ENCODE measurements around the gene LRP1B.

Gene LRP1B

DNA sequence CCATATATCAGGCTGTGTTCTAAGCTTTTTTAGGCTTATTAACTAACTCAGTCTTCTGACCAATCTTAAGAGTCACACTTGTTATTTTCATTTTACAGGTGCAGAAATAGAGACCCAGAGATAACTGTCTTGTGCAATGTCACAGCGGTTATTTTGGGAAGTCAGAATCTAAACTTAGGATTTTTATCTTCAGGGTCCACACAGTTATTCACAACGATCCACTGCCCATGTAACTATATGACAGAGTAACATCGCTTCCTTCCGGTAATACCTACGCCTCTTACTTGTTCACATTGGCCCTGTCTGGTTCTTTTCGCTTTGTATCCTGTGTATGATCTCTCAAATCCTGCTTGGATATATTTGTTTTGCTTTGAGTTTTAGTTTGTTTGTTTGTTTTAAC lies 631.7 kb downstream of the LRP1B start:
- no peak for DNase-seq

DNA sequence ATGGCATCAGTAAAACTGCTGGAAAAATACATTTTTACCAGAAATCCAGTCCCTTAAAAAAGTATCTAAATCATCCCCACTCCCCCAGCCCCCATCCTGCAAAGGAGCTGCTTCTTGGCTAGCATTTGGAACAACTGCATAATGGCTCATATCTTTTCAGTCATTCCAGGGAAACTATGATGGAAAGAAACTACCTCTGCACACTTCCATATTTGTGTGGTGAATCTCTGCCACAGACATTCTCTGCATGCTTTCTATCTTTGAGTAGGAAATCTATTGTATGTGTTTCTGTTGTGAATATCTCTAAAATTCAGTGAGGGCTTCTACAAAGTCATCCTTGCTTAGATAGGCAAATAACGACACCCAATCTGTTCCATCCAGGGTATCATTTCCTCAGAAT lies 632.3 kb downstream of the LRP1B start:
- no peak for DNase-seq

DNA sequence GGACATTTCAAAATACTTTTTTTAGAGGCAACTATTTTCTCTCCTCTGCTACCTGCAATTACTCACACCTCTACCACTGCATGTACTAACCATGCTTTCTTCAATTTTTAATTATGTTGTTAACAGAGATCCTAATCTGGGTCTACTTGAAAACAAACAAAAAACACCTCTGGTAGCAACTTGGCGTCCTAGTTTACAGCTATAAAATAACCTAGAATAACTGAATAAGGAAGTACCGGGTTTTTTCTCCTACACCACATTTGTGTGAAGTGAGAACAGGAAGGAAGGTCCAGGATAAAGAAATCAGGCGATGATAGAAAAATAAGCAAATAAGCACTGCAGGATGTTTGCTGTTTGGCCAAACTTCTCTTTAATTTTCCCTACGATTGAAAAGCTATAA lies 633.5 kb downstream of the LRP1B start:
- no peak for DNase-seq

DNA sequence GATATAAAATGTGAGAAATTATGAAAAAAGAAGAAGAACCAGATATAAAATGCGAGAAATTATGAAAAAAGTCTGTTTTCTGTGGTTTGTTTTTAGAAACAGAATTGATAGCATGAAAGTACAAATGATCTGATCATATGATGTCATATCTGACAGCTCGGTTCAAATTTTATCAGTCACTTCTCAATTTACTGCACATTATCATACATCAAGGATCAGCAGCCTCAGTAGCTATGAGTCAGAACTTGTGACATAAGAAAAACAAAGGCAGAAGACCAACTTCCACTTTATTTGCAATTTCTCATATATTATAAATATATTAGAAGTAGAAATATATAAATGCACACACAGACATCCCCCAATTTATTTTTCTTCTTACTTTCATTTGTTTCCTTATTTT lies 634.0 kb downstream of the LRP1B start:
- DNase-seq = no peak

DNA sequence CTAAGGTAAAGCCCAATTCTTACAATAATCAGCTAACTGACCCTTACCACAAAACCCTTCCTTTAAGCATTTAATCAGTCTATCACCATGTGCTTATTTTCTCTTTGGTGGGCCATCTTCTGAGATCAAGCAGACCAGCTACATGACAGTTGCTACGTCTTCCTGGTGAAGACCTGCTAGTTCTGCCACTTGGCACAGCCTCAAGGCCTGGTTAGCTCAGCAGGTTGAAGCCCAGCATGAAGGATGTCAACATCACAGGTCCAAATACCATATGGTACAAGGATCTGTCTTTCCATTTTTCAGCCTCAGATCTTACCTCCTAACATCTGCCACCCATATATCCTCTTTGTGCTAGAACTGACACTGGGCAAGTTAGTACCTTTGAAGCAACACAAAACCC lies 636.9 kb downstream of the LRP1B start:
- DNase-seq = no peak

DNA sequence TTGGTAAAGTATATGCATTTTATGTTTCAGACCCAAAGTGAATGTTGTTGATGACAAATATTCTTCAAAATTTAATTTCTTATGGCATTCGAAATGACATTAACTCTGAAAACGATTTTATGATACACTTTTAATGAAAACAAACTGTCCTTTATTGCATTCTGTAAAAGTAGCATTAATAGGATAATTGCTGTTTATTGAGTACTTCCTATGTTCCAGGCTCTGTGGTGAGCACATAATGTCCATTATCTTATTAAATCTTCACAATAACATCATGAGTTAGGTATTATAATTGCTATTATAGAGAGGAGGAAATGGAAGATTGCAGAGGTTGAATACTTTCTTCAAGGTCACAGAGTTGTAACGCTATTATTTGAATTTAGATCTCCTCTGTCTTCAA lies 638.0 kb downstream of the LRP1B start:
- no peak for DNase-seq

DNA sequence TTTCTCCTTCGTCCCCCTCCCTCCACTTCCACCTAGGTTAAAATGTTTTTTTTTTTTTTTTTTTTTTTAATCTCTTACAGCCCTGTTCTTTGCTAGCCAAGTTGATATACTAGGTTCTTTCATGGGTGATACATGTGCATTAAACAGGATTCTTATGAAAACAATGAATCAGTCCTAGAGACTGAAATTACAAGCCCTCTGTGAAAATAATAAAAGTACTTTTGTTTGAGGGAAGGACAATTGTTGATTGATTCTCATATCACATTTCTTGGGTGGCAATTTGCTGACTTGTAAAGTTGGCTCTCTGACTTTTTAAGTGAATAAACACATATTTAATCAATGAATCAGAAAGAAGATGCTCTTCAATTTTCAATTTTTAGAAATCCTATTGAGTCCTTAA lies 639.9 kb downstream of the LRP1B start:
- no peak for DNase-seq

DNA sequence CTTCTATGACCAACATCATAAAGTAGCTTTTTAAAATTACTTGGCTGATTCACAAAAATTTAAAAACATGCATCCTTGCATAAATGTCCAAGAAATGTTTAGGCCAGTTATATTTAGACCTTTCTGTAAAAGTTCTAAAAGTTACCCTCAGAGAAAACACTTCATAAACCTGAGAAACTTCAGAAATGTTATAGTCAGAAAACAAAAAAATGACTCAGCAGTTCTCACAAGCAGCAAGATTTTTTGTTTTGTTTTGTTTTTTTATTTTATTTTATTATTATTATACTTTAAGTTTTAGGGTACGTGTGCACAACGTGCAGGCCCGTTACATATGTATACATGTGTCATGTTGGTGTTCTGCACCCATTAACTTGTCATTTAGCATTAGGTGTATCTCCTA lies 648.1 kb downstream of the LRP1B start:
- DNase-seq = no peak

DNA sequence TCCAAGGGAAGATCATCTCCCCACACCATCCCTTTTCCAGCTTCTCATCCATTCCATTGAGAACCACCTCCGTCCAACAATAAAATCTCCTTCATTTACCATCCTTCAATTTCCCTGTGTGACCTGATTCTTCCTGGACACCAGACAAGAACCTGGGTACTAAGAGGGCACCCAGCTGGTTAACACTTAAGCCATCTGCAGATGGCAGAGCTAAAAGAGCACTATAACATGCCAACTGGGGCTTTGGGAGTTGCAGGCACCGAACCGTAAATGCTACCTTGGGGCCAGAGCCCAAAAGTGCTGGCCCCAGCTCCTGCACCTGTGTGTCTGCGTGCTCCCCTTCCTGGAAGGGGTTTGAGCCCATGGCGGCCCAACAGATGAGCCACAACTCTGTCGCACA lies 655.0 kb downstream of the LRP1B start:
- DNase-seq = no peak

DNA sequence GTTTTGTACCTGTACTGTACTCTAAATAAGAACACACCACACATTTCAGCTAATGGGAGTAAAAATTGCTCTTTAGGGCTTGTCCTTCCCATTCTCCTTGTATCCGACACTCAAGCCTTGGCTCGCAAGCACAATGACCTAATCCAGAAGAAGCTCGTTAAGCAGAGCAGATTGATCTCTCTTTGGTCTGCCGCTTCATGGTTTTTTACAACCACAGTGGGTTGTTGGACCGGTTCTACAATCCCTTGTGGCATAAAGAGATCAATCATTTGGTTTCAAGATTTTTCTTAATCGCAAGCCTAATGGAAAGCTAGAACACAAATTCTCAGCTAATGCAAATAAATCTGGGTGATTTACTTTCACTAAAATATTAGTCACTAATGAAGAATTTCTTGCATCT lies 662.1 kb downstream of the LRP1B start:
- no peak for DNase-seq

DNA sequence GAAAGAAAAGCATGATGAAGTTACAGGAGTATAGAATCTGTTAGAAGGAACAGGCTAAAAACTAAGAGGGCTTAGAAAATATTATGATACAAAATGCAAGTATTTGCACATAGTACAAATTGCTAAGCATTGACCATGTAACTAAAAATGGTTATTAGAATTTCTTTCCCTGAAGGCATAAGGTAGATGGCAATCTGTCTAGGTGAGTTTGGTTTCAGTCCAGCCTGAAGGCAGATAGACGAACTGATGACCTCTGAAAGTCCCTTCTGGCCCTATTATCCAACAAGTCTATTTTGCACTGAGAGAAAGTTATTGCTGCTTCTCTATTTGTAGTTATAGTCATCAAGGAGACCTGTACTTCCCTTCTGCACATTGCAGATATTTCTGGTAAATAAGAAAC lies 663.5 kb downstream of the LRP1B start:
- no peak for DNase-seq

DNA sequence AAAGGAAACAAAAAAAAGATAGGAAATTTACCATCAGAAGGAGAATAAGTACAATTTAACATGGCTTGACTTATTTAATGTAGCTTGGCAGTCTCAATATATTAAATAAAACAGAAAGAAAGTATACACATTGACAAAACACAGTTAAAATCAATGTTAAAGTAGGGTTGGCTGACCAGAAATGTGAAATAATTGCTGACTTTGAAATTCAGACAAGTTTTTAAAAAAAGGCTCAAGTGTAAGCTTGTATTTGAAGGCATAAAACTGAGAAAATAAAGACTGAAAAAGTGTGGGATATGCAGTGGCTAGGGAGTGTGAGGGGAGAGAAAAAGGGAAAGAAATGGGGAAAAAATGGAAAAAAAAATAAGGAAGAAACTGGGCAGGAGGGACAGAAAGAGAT lies 665.8 kb downstream of the LRP1B start:
- DNase-seq = no peak

DNA sequence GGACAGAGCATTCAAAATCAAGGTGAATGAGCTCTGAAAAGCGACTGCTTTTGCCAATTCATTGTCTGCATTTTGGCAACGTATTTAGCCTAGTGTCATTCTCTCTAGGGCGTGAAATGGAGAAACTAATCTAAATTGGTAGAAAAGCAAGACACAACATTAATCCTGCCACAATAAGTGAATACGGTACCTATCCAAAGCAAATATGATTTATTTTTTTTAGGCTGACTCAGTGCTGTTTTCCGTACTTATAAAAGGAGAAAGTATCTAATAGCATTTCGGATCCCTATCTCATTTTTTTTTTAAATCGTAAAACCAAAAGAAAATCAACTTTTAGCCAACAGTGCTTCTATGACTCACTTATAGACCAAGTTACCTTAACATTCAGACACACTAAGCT lies 672.5 kb downstream of the LRP1B start:
- no peak for DNase-seq

DNA sequence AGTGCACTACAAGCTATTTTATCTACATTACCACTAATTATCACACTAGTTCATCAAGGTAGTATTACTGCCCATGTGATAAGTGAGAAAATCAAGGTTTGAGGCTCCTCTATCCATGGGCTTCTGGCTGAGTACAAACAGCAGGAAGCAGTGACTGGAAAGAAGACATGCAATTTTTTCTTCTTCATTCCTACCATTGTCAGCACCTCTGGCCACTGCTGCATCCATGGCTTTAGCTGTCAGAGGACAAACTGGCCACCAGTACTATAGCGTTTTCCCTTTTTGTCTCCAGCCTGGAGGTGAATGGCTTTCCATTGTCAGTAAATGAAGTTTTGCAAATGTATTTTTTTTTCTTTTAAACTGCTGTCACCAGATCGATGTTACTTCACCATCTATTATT lies 674.9 kb downstream of the LRP1B start:
- no peak for DNase-seq

DNA sequence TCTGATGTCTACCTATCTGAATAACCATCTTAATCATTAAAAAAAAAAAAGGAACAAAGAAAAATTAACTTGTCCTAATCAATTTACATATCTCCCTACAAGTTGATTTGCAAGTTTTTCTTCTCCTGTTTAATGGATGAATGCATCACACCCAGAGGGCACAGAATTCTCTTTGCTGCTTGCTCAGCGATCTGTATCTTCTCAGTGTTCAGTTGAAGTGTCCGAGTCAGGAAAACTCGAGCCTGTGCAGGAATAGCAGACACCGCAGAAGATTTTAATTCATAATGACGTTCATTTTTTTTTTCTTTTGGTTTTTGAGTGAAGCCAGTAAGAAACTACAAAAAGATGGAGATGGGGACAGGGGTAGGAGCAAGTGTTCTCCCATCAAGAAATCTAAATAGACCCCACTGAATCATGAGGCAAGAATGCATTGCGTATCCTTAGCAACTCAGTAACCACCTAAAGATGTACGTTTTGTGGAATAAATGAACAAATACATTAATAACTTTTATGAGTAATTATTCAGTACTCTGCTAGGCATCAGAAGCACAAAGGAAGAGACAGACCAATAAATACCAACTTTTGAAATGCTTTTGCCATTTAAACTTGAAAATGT lies 675.5 kb downstream of the LRP1B start:
- DNase-seq = no peak

DNA sequence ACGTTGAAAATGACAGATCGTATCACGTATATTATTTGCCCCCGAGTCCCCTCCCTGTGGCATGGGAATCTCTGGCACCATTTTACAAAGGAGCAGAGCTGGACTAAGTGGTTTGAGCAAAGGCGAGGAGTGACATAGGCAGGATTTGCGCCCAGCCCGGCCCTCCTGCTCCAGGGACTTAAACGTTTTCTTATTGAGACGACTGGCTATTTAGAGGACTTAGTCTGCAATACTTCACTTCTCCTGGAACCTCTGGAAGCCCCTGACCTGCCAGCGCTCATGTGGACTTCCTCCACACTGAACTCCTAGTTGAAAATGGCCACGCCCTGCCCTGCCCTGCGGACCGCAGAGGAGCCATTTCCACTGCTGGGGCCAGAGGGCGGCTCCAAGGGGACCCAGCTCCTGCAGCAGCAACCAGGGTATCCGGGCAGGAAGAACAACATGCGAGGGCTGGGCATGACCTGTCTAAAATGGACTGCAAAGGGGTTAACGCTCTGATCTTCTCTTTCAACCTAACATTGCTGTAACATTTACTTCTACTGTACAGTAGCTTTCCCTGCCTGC lies 690.7 kb downstream of the LRP1B start:
- DNase-seq = no peak

DNA sequence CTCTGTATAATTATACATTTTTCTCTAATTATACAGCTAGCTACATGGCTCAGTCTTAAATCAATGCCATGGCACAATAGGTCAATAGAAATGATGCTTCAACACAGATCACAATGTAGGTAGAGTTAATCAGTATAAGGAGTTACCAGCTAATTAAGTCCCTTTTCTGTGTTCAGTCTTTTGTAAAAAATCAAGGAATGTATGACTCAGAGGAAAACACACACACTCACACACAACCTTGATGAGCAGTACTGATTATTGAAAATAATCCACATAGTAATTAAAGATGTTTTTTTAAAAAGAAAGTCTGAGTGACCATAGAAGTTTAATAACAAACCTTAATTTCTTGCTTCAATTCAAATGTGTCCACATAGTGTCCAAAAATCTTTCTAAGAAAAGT lies 691.3 kb downstream of the LRP1B start:
- DNase-seq = no peak

DNA sequence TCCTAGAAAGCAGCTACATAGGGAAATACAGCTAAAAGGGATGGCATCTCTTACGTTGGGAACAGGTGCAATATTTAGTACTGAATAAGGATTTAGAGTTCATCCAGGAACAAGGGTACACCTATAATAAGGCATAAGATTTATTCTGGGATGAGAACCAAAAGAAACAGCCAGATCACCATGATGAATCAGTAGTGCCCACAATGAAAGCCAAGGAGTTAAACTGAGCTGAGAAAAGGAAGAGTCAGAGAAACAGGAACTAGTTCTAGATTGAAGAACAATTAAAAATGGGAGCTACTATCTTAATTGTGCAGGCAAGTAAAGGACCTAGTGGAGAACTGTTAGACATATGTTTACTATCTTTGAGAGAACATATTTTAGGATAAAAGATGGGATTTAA lies 692.3 kb downstream of the LRP1B start:
- DNase-seq = no peak

DNA sequence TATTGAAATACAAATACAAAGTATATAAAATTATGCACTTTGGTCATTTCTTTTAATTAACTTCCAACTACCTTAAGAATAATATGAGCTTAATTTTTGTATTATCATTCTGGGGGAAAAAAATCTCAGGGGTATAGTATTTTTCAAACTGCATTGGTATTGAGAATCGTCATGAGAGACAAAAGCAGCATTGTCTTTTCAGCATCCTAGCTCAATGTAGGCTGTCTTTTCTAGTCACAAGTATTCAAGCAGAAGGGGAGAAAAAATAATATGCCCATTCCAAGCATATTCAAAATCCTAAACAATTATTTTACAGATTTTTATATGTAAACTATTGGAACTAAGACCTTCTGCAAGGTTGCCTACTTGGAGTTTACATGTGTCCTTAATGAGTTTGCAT lies 693.3 kb downstream of the LRP1B start:
- DNase-seq = no peak

DNA sequence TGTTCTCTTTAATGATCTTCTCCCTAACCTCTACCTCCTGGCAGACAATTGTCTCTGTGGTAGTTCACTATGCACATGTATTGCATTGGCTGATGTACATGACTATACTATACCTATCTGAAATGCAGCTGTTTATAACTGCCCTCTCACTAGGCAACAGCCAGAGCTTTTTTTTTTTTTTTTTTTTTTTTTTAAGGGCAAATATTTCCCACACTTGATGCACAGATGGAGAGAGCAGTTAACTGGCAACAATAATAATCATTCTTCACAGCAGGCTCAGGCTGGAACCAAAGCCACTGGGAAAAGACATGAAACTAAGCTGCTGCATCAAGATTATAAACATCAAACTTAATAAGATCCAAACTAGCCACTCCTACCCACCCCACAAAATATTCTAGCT lies 707.7 kb downstream of the LRP1B start:
- no peak for DNase-seq

DNA sequence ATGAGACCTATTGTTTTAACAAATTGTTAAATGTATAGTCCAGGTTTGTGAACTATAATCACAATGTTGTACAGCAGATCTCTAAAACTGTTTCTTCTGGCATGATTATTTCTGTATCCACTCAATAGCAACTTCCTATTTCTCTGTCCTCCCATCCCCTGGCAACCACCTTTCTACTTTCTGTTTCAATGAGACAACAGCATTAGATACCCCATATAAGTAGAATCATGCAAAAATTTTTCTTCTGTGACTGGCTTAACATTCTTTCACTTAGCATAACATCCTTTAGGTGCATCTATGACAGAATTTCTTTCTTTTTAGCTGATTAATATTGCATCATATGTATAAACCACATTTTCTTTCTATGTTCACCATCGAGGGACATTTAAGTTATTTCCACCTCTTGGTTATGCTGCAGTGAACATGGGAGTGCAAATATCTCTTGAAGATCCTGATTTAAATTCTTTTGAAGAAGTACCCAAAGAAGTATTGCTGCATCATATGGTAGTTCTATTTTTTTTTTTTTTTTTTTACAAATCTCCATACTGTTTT lies 713.5 kb downstream of the LRP1B start:
- no peak for DNase-seq

DNA sequence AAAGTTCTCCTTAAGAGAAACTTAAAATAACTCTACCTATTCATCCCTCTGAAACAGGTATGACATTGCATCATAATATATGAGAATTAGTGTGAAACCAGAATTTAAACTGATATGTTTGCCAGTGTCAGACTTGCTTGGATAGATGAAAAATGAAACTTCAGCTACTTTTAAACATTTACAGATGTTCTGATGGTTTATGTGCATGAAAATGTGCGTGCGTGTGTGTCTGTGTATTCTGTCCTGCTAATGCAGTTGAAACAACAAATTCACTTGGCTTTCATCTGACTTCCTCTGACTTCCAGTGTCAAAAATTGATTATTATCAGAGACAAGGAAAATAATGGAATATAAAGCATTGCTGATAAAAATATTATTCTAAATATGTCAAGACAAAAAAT lies 719.4 kb downstream of the LRP1B start:
- no peak for DNase-seq

DNA sequence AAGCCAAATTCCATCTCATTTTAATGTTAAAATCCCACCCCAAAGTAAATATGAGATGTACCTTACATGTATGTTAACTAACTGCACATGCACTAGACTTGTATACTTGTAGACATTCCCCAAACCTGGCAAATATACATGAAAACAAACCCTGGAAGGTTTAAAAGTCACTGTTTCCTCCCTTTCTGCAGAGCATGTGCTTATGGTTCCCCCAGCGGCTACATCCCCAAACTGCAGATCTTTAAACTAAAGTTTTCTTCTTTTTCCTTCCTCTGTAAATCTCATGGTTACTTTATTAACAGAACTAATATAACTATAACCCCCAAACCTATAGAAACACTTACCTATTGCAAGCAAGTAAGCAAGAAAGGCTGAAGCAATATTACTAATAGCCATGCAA lies 731.5 kb downstream of the LRP1B start:
- no peak for DNase-seq

DNA sequence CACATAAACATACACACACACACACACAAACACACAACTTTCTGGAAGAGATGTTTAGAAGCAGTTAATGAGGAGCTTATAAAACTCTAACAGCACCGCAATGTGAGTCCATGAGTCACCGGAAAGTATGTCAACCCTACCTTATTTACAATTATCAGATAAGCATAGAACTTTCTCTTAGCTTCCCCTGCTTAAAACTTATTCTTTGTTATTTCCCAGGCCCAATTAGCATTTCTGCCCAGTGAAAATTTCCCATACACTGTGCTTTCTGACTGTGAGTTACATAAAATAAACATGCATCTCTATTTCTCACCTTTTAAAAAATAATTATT lies 737.6 kb downstream of the LRP1B start:
- no peak for DNase-seq

DNA sequence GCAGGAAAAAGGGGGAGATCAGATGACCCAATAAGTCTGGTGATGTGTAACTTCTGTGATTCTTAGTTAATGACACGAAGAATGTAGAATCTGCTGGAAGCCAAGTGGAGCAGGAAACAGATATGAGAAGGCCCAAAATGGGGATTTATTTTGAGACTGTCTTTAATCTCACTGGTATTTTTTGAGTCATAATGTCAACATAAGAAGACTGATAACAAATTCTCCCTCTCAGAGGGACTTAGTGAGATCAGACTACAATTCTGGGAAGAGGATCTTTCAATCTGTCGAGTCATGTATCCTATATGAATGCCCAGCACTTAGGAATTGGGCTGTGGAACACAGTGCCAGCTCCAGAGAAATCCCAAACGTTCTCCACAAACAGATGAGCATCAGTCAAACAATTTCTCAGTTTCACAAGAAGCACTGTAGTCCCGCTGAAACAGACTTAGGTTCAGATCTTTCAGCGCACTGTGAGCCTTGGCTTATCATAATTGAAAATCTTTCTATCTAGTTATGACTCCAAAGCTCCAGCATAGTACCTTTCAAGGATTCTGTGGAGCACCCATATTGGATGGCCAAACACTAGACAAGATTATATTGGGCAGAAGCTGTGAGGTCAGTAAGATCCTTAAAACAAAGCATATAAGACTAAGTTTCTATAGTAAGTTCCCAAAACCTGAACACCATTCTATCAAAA lies 738.2 kb downstream of the LRP1B start:
- DNase-seq = no peak
